ENCODE measurements around the gene RNU5D-1. TPM values are rescaled to one million over a fixed set of nuclear protein-coding genes. Genes with fewer than 3 reads are reported as not detected.

Gene RNU5D-1
- polyA plus RNA-seq, 1 experiment: not detected

GRCh38 chr1:44717156-44717555 is 13.8 kb downstream of the RNU5D-1 start:
- H3K36me3 ChIP-seq (ENCODE audit: control insufficient read depth, insufficient read depth, low read length): no peaks in the 10 kb centered on the region
- ChIA-PET CTCF (interaction anchor here (0.6 to 7.0 kb wide), 3 partner anchors 10 to 173 kb away, joined by 3 to 43 read pairs (median 11); partner anchors contain the start of gene RNU5D-1), POLR2A (no interaction called here)
- TF ChIP-seq CTCF (IDR thresholded peaks at IDR 0.05; ENCODE audit: insufficient read depth, low read depth, low read length): no peak
- no peak for DNase-seq (ENCODE audit: low read depth)
- peaks cover 5% of the 10 kb centered on the region; the same call in 1 of the 2 replicates for H3K27me3 ChIP-seq (ENCODE audit: control insufficient read depth, insufficient read depth, low read length)
- no peak overlapping the region for H3K4me3 ChIP-seq (ENCODE audit: low read depth, low read length)

GRCh38 chr1:44714944-44715571 is 15.9 kb downstream of the RNU5D-1 start:
- H3K27me3 ChIP-seq (ENCODE audit: control insufficient read depth, insufficient read depth, low read length): peaks cover 5% of the 10 kb centered on the region; the same call in 1 of the 2 replicates
- ChIA-PET CTCF (interaction anchor here (0.7 to 1.3 kb wide), 9 partner anchors 10 to 914 kb away, joined by 3 to 5 read pairs (median 3); no protein-coding TSS in a partner anchor), POLR2A (no interaction called here)
- DNase-seq (ENCODE audit: low read depth): no peak
- peak; percentile 96 for TF ChIP-seq CTCF (IDR thresholded peaks at IDR 0.05; ENCODE audit: insufficient read depth, low read depth, low read length)
- H3K36me3 ChIP-seq (ENCODE audit: control insufficient read depth, insufficient read depth, low read length): no peaks in the 10 kb centered on the region
- no peak overlapping the region for H3K4me3 ChIP-seq (ENCODE audit: low read depth, low read length)

GRCh38 chr1:44714532-44714931 is 16.4 kb downstream of the RNU5D-1 start:
- Histone ChIP-seq H3K4me3 (ENCODE audit: low read depth, low read length) (no peak overlapping the region), H3K27me3 (ENCODE audit: control insufficient read depth, insufficient read depth, low read length) (peaks cover 5% of the 10 kb centered on the region; the same call in 1 of the 2 replicates), H3K36me3 (ENCODE audit: control insufficient read depth, insufficient read depth, low read length) (no peaks in the 10 kb centered on the region)
- CTCF ChIA-PET: interaction anchor here (0.7 to 1.3 kb wide), 7 partner anchors 12 to 914 kb away, joined by 3 to 5 read pairs (median 3); no protein-coding TSS in a partner anchor
- no peak for DNase-seq (ENCODE audit: low read depth)
- no peak for TF ChIP-seq CTCF (IDR thresholded peaks at IDR 0.05; ENCODE audit: insufficient read depth, low read depth, low read length)
- POLR2A ChIA-PET: no interaction called here

- ChIA-PET POLR2A (no interaction called here), CTCF (interaction anchor here (0.5 to 2.3 kb wide), 3 partner anchors 15 to 1455 kb away, joined by 3 to 10 read pairs (median 5); partner anchors contain the start of gene RNU5D-1)
- no peaks in the 10 kb centered on the region for H3K36me3 ChIP-seq (ENCODE audit: control insufficient read depth, insufficient read depth, low read length)
- no peak for TF ChIP-seq CTCF (IDR thresholded peaks at IDR 0.05; ENCODE audit: insufficient read depth, low read depth, low read length)
- peaks cover 5% of the 10 kb centered on the region; the same call in 1 of the 2 replicates for H3K27me3 ChIP-seq (ENCODE audit: control insufficient read depth, insufficient read depth, low read length)
- no peak for DNase-seq (ENCODE audit: low read depth)
- no peak overlapping the region for H3K4me3 ChIP-seq (ENCODE audit: low read depth, low read length)
These were observed 17.6 kb downstream of the RNU5D-1 start for GRCh38 chr1:44713321-44713781.

GRCh38 chr1:44707959-44708831 is 22.8 kb downstream of the RNU5D-1 start:
- CTCF ChIA-PET: interaction anchor here (0.8 to 2.0 kb wide), 6 partner anchors 12 to 38 kb away, joined by 3 to 5 read pairs (median 4); no protein-coding TSS in a partner anchor
- POLR2A ChIA-PET: no interaction called here
- DNase-seq (ENCODE audit: low read depth): no peak
- Histone ChIP-seq H3K4me3 (ENCODE audit: low read depth, low read length) (no peak overlapping the region), H3K27me3 (ENCODE audit: control insufficient read depth, insufficient read depth, low read length) (no peaks in the 10 kb centered on the region), H3K36me3 (ENCODE audit: control insufficient read depth, insufficient read depth, low read length) (no peaks in the 10 kb centered on the region)
- peak; percentile 63 for TF ChIP-seq CTCF (IDR thresholded peaks at IDR 0.05; ENCODE audit: insufficient read depth, low read depth, low read length)
